NOMO-1 treated with DMSO at 0.1 percent for 48 hours (cell line): ENCODE data around the gene BCL3.
"Not testable (repeated sequence)": the region's sequence is repeated elsewhere in the genome, so short reads cannot be mapped to it uniquely, and the experiment has no call there.

ENCODE experiments used
- DNase-seq: peaks from one replicate; lab custom pipeline; 2025; ENCODE audit not compliant: unreplicated experiment; lab: John Stamatoyannopoulos, UW

Gene BCL3

GRCh38 chr19:44720945-44721344 is 27.6 kb upstream of the BCL3 start:
- no peak for DNase-seq

- not testable (repeated sequence) for DNase-seq
These were observed 27.1 kb upstream of the BCL3 start for GRCh38 chr19:44721369-44721768.

- DNase-seq, result peak; percentile 62
These were observed 26.1 kb upstream of the BCL3 start for GRCh38 chr19:44722131-44723121.

- DNase-seq, result peak; percentile 72
These were observed 25.1 kb upstream of the BCL3 start for GRCh38 chr19:44723299-44723951.

GRCh38 chr19:44723952-44724319 is 24.6 kb upstream of the BCL3 start:
- peak; percentile 73 for DNase-seq

GRCh38 chr19:44725251-44725650 is 23.3 kb upstream of the BCL3 start:
- DNase-seq, result no peak

GRCh38 chr19:44725684-44726083 is 22.8 kb upstream of the BCL3 start:
- no peak for DNase-seq

- DNase-seq, result no peak
These were observed 22.0 kb upstream of the BCL3 start for GRCh38 chr19:44726465-44726864.

- DNase-seq, result no peak
These were observed 20.3 kb upstream of the BCL3 start for GRCh38 chr19:44728178-44728577.

GRCh38 chr19:44729516-44730033 is 18.9 kb upstream of the BCL3 start:
- DNase-seq, result no peak

- no peak for DNase-seq
These were observed 17.4 kb upstream of the BCL3 start for GRCh38 chr19:44731081-44731480.

- DNase-seq, result no peak
These were observed 16.9 kb upstream of the BCL3 start for GRCh38 chr19:44731622-44732021.

- DNase-seq, result no peak
These were observed 16.1 kb upstream of the BCL3 start for GRCh38 chr19:44732235-44733014.

GRCh38 chr19:44734357-44734756 is 14.2 kb upstream of the BCL3 start:
- DNase-seq, result no peak

GRCh38 chr19:44735011-44735410 is 13.5 kb upstream of the BCL3 start:
- DNase-seq, result no peak

- DNase-seq, result no peak
These were observed 11.1 kb upstream of the BCL3 start for GRCh38 chr19:44737238-44738071.

GRCh38 chr19:44738136-44738535 is 10.4 kb upstream of the BCL3 start:
- DNase-seq, result no peak

GRCh38 chr19:44738603-44739558 is 9.6 kb upstream of the BCL3 start:
- DNase-seq, result no peak

- DNase-seq, result peak; percentile 36
These were observed 8.1 kb upstream of the BCL3 start for GRCh38 chr19:44740351-44740824.
